ENCODE results near the gene KLHL9.

Gene KLHL9

GRCh38 chr9:21322911-21323461, 12.2 kb downstream of the KLHL9 start:
- FAIRE-seq = no peak

GRCh38 chr9:21320465-21320864, 14.7 kb downstream of the KLHL9 start:
- FAIRE-seq = no peak

More at GRCh38 chr9:21322911-21323461, 12.2 kb downstream of the KLHL9 start:
- DNase-seq (ENCODE audit: extremely low spot score, insufficient read length, low read depth) = no peak

GRCh38 chr9:21317956-21318923, 17.0 kb downstream of the KLHL9 start:
- DNase-seq (ENCODE audit: extremely low spot score, insufficient read length, low read depth) = no peak
- FAIRE-seq = peak; percentile 70

More at GRCh38 chr9:21320465-21320864, 14.7 kb downstream of the KLHL9 start:
- DNase-seq (ENCODE audit: extremely low spot score, insufficient read length, low read depth) = no peak

GRCh38 chr9:21316860-21317259, 18.3 kb downstream of the KLHL9 start:
- no peak for FAIRE-seq
- DNase-seq (ENCODE audit: extremely low spot score, insufficient read length, low read depth) = no peak

- FAIRE-seq = peak; percentile 45
- DNase-seq (ENCODE audit: extremely low spot score, insufficient read length, low read depth) = no peak
Observed at GRCh38 chr9:21316032-21316842, 19.0 kb downstream of the KLHL9 start.

GRCh38 chr9:21314152-21314551, 21.1 kb downstream of the KLHL9 start:
- FAIRE-seq (no peak), DNase-seq (ENCODE audit: extremely low spot score, insufficient read length, low read depth) (no peak)

GRCh38 chr9:21311889-21312288, 23.3 kb downstream of the KLHL9 start:
- peak; percentile 68 for FAIRE-seq
- DNase-seq (ENCODE audit: extremely low spot score, insufficient read length, low read depth) = no peak

- DNase-seq (ENCODE audit: extremely low spot score, insufficient read length, low read depth) (no peak), FAIRE-seq (no peak)
Observed at GRCh38 chr9:21305213-21305612, 30.0 kb downstream of the KLHL9 start, which contains the start of gene IFNA5. IFNA5 (minus strand) TSS chr9:21305313; CDS start chr9:21305256, 57 bp downstream.

- FAIRE-seq (no peak), DNase-seq (ENCODE audit: extremely low spot score, insufficient read length, low read depth) (no peak)
Observed at GRCh38 chr9:21295992-21296391, 39.2 kb downstream of the KLHL9 start.

GRCh38 chr9:21294904-21295538, 40.2 kb downstream of the KLHL9 start:
- DNase-seq (ENCODE audit: extremely low spot score, insufficient read length, low read depth) (peak; percentile 8), FAIRE-seq (peak; percentile 88)

- FAIRE-seq = peak; percentile 67
Observed at GRCh38 chr9:21294364-21294774, 40.8 kb downstream of the KLHL9 start.

GRCh38 chr9:21289848-21290247, 45.4 kb downstream of the KLHL9 start:
- DNase-seq (ENCODE audit: extremely low spot score, insufficient read length, low read depth) (no peak), FAIRE-seq (no peak)

More at GRCh38 chr9:21294364-21294774, 40.8 kb downstream of the KLHL9 start:
- no peak for DNase-seq (ENCODE audit: extremely low spot score, insufficient read length, low read depth)

- DNase-seq (ENCODE audit: extremely low spot score, insufficient read length, low read depth) (no peak), FAIRE-seq (no peak)
Observed at GRCh38 chr9:21287280-21287679, 47.9 kb downstream of the KLHL9 start.

GRCh38 chr9:21286659-21287058, 48.5 kb downstream of the KLHL9 start:
- no peak for DNase-seq (ENCODE audit: extremely low spot score, insufficient read length, low read depth)
- no peak for FAIRE-seq

GRCh38 chr9:21286099-21286498, 49.1 kb downstream of the KLHL9 start:
- FAIRE-seq (no peak), DNase-seq (ENCODE audit: extremely low spot score, insufficient read length, low read depth) (no peak)

- DNase-seq (ENCODE audit: extremely low spot score, insufficient read length, low read depth) (no peak), FAIRE-seq (no peak)
Observed at GRCh38 chr9:21281275-21281674, 53.9 kb downstream of the KLHL9 start.

All from GM18507 (cell line).